Measurements from ENCODE around the gene TBC1D24.

- TF ChIP-seq CTCF (optimal IDR thresholded peaks at IDR 0.05 in 1 of 3, IDR thresholded peaks at IDR 0.05 in 1 of 3, conservative IDR thresholded peaks at IDR 0.05 in 1 of 3; ENCODE audit: extremely low read depth in 1 of 3, insufficient read depth in 2 of 3, low read length in 3 of 3): no peak
- no peak for TF ChIP-seq EZH2 (IDR thresholded peaks at IDR 0.05; ENCODE audit: low read length)
Observed at GRCh38 chr16:2526135-2526534, 51.2 kb downstream of the TBC1D24 start.
